ENCODE measurements around the gene EHMT2.
"Not testable (repeated sequence)": the region's sequence is repeated elsewhere in the genome, so short reads cannot be mapped to it uniquely, and the experiment has no call there.

The EHMT2 gene

GRCh38 chr6:31897612-31898382, at the start of gene EHMT2:
TSS of gene EHMT2 (minus strand) at chr6:31897698. CDS start at chr6:31897677, 21 bp downstream.
- peak; percentile 86 for DNase-seq

- no peak for DNase-seq
Measured at GRCh38 chr6:31947070-31947675, 49.7 kb upstream of the EHMT2 start.

- no peak for DNase-seq
Measured at GRCh38 chr6:31946370-31946885, 48.9 kb upstream of the EHMT2 start.

GRCh38 chr6:31945507-31946369, 48.2 kb upstream of the EHMT2 start, which contains the start of gene CFB:
TSS of gene CFB (plus strand) at chr6:31946095. CDS start at chr6:31946222, 127 bp downstream.
- DNase-seq: no peak

- DNase-seq: no peak
Measured at GRCh38 chr6:31945154-31945506, 47.6 kb upstream of the EHMT2 start.

GRCh38 chr6:31943742-31944141, 46.2 kb upstream of the EHMT2 start:
- no peak for DNase-seq

GRCh38 chr6:31940256-31940664, 42.8 kb upstream of the EHMT2 start:
- DNase-seq: no peak

- DNase-seq: no peak
Measured at GRCh38 chr6:31935823-31936222, 38.3 kb upstream of the EHMT2 start.

- no peak for DNase-seq
Measured at GRCh38 chr6:31935021-31935420, 37.5 kb upstream of the EHMT2 start.

- DNase-seq: no peak
Measured at GRCh38 chr6:31933537-31933936, 36.0 kb upstream of the EHMT2 start.

- DNase-seq: not testable (repeated sequence)
Measured at GRCh38 chr6:31932137-31932536, 34.6 kb upstream of the EHMT2 start.

- no peak for DNase-seq
Measured at GRCh38 chr6:31930962-31931361, 33.5 kb upstream of the EHMT2 start.

- no peak for DNase-seq
Measured at GRCh38 chr6:31928672-31928939, 31.1 kb upstream of the EHMT2 start.

- DNase-seq: no peak
Measured at GRCh38 chr6:31927863-31928671, 30.6 kb upstream of the EHMT2 start.

GRCh38 chr6:31927242-31927862, 29.9 kb upstream of the EHMT2 start, which contains the start of gene C2:
TSS of gene C2 (plus strand) at chr6:31927717. CDS start at chr6:31927753, 36 bp downstream.
- DNase-seq: no peak

- DNase-seq: peak; percentile 48
Measured at GRCh38 chr6:31922942-31923341, 25.4 kb upstream of the EHMT2 start.

GRCh38 chr6:31920811-31921210, 23.3 kb upstream of the EHMT2 start:
- no peak for DNase-seq

GRCh38 chr6:31919624-31920303, 22.3 kb upstream of the EHMT2 start:
- no peak for DNase-seq

GRCh38 chr6:31918069-31918720, 20.7 kb upstream of the EHMT2 start:
- no peak for DNase-seq

- DNase-seq: no peak
Measured at GRCh38 chr6:31915756-31916155, 18.3 kb upstream of the EHMT2 start.

- no peak for DNase-seq
Measured at GRCh38 chr6:31915351-31915750, 17.9 kb upstream of the EHMT2 start.

All from CD4-positive, alpha-beta T cell treated with Interleukin-17A for 4 hours (primary cell).